ENCODE results near the gene RIMBP2.

RIMBP2 gene

GRCh38 chr12:130566446-130567155 is 149.5 kb downstream of the RIMBP2 start:
- no peaks in the 10 kb centered on the region for H3K9me2 ChIP-seq (ENCODE audit: low read depth, low read length)
- H3K4me2 ChIP-seq (ENCODE audit: low read length) = no peak overlapping the region
- TF ChIP-seq CTCF (IDR thresholded peaks at IDR 0.05; ENCODE audit: low read length) = no peak
- TF ChIP-seq EZH2 (IDR thresholded peaks at IDR 0.05; ENCODE audit: borderline replicate concordance, low read length) = no peak
- no peak overlapping the region for H3K27ac ChIP-seq (ENCODE audit: low read depth, low read length, poor library complexity, severe bottlenecking)
- H3K9me3 ChIP-seq (ENCODE audit: low read length) = no peaks in the 10 kb centered on the region
- no peak overlapping the region for H3K4me3 ChIP-seq (ENCODE audit: low read depth, low read length, poor library complexity, severe bottlenecking)
- no peaks in the 10 kb centered on the region for H3K36me3 ChIP-seq (ENCODE audit: insufficient read depth, low read length)
- no peaks in the 10 kb centered on the region for H3F3A ChIP-seq (ENCODE audit: insufficient read depth, low read length)
- H3K79me2 ChIP-seq (ENCODE audit: insufficient read depth, low read length) = no peaks in the 10 kb centered on the region
- no peak overlapping the region for H2AFZ ChIP-seq (ENCODE audit: low read length)
- no peak overlapping the region for H3K9ac ChIP-seq (ENCODE audit: low read length)
- no peaks in the 10 kb centered on the region; the same call in 1 of the 2 replicates for H3K27me3 ChIP-seq (ENCODE audit: insufficient read depth, low read length)
- H4K20me1 ChIP-seq (ENCODE audit: insufficient read depth, low read length) = no peaks in the 10 kb centered on the region
- H3K4me1 ChIP-seq (ENCODE audit: insufficient read depth, low read length, severe bottlenecking) = no peaks in the 10 kb centered on the region

- no peaks in the 10 kb centered on the region for H3K9me2 ChIP-seq (ENCODE audit: low read depth, low read length)
- TF ChIP-seq CTCF (IDR thresholded peaks at IDR 0.05; ENCODE audit: low read length) (no peak), EZH2 (IDR thresholded peaks at IDR 0.05; ENCODE audit: borderline replicate concordance, low read length) (no peak)
- no peaks in the 10 kb centered on the region for H3K36me3 ChIP-seq (ENCODE audit: insufficient read depth, low read length)
- no peak overlapping the region for H2AFZ ChIP-seq (ENCODE audit: low read length)
- H3K9me3 ChIP-seq (ENCODE audit: low read length) = no peaks in the 10 kb centered on the region
- H3K4me1 ChIP-seq (ENCODE audit: insufficient read depth, low read length, severe bottlenecking) = no peaks in the 10 kb centered on the region
- no peaks in the 10 kb centered on the region for H4K20me1 ChIP-seq (ENCODE audit: insufficient read depth, low read length)
- H3K27ac ChIP-seq (ENCODE audit: low read depth, low read length, poor library complexity, severe bottlenecking) = no peak overlapping the region
- no peaks in the 10 kb centered on the region for H3F3A ChIP-seq (ENCODE audit: insufficient read depth, low read length)
- no peak overlapping the region for H3K4me3 ChIP-seq (ENCODE audit: low read depth, low read length, poor library complexity, severe bottlenecking)
- H3K79me2 ChIP-seq (ENCODE audit: insufficient read depth, low read length) = no peaks in the 10 kb centered on the region
- no peak overlapping the region for H3K9ac ChIP-seq (ENCODE audit: low read length)
- no peaks in the 10 kb centered on the region; the same call in 1 of the 2 replicates for H3K27me3 ChIP-seq (ENCODE audit: insufficient read depth, low read length)
- H3K4me2 ChIP-seq (ENCODE audit: low read length) = no peak overlapping the region
Observed at GRCh38 chr12:130565189-130565588, 150.9 kb downstream of the RIMBP2 start.

GRCh38 chr12:130563323-130563722 is 152.8 kb downstream of the RIMBP2 start:
- Histone ChIP-seq H3K9me2 (ENCODE audit: low read depth, low read length) (no peaks in the 10 kb centered on the region), H3K4me3 (ENCODE audit: low read depth, low read length, poor library complexity, severe bottlenecking) (no peak overlapping the region), H3K9me3 (ENCODE audit: low read length) (no peaks in the 10 kb centered on the region), H3K27me3 (ENCODE audit: insufficient read depth, low read length) (no peaks in the 10 kb centered on the region; the same call in 1 of the 2 replicates), H3F3A (ENCODE audit: insufficient read depth, low read length) (no peaks in the 10 kb centered on the region), H3K36me3 (ENCODE audit: insufficient read depth, low read length) (no peaks in the 10 kb centered on the region), H3K4me1 (ENCODE audit: insufficient read depth, low read length, severe bottlenecking) (no peaks in the 10 kb centered on the region), H4K20me1 (ENCODE audit: insufficient read depth, low read length) (no peaks in the 10 kb centered on the region), H3K9ac (ENCODE audit: low read length) (no peak overlapping the region), H2AFZ (ENCODE audit: low read length) (no peak overlapping the region), H3K4me2 (ENCODE audit: low read length) (no peak overlapping the region), H3K79me2 (ENCODE audit: insufficient read depth, low read length) (no peaks in the 10 kb centered on the region), H3K27ac (ENCODE audit: low read depth, low read length, poor library complexity, severe bottlenecking) (no peak overlapping the region)
- TF ChIP-seq EZH2 (IDR thresholded peaks at IDR 0.05; ENCODE audit: borderline replicate concordance, low read length) (no peak), CTCF (IDR thresholded peaks at IDR 0.05; ENCODE audit: low read length) (no peak)
